ENCODE results near the gene B3GALT6.
"Not testable (repeated sequence)": the region's sequence is repeated elsewhere in the genome, so short reads cannot be mapped to it uniquely, and the experiment has no call there.

Gene B3GALT6

GRCh38 chr1:1244192-1244811, 12.3 kb downstream of the B3GALT6 start:
- no peak for DNase-seq (ENCODE audit: low spot score)

- no peak for DNase-seq (ENCODE audit: low spot score)
These were observed 13.3 kb downstream of the B3GALT6 start for GRCh38 chr1:1245178-1245816.

GRCh38 chr1:1245817-1246576, 14.0 kb downstream of the B3GALT6 start:
- no peak for DNase-seq (ENCODE audit: low spot score)

DNA sequence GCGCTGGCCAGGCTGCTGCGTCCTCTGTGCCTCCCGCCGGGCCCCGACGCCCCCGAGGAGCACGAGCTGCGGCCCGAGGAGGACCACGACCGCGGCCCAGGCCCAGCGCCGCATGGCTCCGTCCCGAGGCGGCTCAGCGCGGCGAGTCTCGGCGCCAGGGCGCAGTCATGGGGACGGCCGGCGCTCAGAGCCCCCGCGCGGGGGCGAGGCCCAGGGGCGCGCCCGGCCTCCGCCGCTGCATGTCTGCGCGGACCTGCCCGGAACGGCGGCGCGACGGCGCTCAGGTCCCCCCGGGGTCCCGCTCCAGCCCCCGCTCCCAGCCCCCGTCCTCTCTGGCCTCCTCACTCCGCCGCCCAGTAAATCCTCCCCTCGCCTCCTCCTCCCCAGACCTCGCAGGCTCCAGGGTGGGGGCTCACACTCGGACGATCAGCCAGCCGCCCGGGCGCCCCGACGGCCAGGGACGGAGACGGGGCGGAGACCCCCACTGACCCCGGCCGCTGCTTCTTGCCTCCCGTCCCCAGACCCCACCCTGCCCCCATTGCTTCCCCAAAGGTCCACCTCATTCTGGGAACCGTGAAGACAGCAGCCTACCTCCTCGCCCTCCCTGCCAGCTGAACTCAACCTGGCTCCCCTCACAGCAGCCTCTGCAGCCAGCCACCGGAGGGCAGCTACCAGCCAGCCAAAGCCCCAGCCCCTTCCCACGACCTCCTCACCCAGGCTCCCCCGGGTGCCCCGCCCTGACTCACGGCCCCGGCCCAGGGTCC, 14.7 kb downstream of the B3GALT6 start, which contains the start of gene C1QTNF12:
Gene C1QTNF12 (minus strand): TSS at position 146 of the 764 bp plus-strand sequence. CDS start 32 bp downstream, at position 114.
- DNase-seq (ENCODE audit: low spot score) = no peak

GRCh38 chr1:1247341-1247913, 15.4 kb downstream of the B3GALT6 start:
- no peak for DNase-seq (ENCODE audit: low spot score)

GRCh38 chr1:1248009-1248913, 16.2 kb downstream of the B3GALT6 start:
- not testable (repeated sequence) for DNase-seq (ENCODE audit: low spot score)

DNA sequence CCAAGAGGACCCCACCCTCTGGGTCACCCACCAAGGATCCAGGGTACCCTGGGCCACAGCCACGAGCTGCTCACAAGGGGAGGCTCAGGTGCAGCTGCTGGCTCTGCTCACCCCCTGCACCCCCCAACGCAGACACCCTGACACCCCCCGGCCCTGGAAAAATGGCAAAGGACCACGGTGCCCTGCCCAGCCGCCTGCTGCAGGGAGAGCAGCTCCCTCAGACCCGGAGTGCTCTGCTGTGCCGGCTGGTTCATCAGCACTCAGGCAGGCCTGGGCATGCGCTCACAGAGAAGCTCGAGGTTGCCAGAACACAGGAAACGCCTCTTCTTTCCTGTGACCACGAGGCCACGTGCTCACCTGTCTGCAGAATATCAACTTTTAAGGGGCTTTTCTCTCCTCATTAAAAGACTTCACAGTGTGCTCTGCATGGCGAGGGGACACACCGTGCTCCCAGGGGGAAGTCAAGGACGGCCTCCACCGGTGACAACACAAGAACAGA, 18.8 kb downstream of the B3GALT6 start:
- peak; percentile 63 for DNase-seq (ENCODE audit: low spot score)

DNA sequence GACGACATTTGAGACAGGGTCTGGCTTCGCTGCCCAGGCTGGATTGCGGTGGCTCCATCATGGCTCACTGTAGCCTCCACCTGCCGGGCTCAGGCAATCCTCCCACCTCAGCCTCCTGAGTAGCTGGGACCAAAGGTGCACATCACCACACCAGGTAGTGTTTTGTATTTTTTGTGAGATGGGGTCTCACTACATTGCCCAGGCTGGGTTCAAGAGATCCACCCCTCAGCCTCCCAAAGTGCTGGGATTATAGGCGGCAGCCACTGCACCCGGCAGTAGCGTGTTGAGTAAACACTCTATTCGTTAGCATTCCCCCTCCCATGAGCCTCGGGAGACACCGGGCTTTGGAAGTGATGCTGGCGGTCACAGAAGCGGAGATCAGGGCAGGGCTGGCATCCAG, 21.3 kb downstream of the B3GALT6 start:
- no peak for DNase-seq (ENCODE audit: low spot score)

DNA sequence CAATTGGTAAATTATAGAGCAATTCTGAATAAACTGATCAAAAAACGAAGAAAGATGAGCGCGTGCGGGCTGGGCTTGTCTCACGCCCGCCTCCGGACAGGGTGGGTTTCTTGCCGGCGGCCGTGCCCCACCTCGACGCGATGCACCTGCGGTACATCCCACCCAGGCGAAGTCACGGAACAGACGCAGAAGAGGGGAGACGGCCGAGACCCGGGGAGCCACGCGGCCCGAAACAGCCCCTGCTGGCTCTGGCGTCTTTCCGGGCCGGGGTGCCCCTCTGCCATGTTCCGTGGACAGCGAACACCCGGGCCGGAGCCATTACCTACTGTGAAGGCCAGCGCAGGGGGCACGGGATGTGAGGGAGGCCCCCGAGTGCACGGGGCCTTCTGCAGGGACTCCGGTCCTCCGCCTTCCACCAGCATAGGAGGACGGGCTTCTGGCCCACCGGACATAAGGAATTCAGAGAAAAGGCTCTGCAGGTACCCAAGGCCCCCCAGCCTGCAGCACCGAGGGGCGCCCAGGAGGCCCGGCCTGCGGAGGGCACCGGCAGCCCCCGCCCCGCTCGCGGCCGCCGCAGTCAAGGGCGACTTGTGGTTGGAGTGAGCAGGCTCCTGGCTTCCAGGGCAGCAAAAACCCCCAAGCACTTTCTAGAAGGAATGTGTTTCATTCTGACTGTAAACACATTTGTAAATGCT, 22.1 kb downstream of the B3GALT6 start:
- no peak for DNase-seq (ENCODE audit: low spot score)

GRCh38 chr1:1254667-1254998, 22.6 kb downstream of the B3GALT6 start:
- no peak for DNase-seq (ENCODE audit: low spot score)

DNA sequence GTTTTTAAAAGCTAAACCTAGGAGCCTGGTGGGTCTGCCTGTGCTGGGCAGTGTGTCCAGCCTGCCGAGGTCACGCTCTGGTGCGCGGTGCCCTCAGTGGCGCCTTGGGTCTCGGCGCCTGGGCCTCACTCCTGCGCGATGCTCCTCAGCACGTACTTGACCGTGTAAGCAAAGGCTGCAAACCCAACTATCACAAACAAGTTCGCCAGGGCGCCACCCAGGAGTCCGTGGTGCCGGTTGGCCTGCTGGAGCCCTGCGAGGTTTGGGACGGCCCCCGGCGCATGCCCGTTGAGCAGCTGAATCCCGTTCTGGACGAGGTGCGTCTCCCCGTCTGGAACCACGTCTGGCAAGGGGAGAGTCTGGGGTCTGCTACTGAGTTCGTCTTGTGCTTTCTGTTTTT, 23.0 kb downstream of the B3GALT6 start:
- DNase-seq (ENCODE audit: low spot score) = no peak

DNA sequence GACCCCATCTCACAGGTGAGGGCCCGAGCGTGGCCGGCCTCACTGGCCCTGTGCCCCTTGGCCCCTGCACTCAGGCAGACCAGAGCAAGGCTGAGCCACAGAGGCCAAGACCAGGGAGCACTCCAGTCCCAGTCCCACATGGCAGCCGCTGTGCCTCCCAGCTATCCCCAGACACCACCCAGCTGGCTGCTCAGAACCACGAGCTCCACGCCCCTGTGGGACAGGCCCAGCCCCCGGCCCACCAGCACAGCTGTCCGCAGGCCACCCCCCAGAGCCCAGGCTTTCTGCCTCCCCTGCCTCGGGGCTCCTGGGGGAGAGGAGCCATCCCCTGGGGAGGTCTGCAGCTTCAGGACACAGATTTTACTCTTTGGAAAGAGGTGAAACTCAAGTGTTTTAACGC, 23.6 kb downstream of the B3GALT6 start:
- no peak for DNase-seq (ENCODE audit: low spot score)

- DNase-seq (ENCODE audit: low spot score) = no peak
These were observed 25.2 kb downstream of the B3GALT6 start for GRCh38 chr1:1256956-1257871.

DNA sequence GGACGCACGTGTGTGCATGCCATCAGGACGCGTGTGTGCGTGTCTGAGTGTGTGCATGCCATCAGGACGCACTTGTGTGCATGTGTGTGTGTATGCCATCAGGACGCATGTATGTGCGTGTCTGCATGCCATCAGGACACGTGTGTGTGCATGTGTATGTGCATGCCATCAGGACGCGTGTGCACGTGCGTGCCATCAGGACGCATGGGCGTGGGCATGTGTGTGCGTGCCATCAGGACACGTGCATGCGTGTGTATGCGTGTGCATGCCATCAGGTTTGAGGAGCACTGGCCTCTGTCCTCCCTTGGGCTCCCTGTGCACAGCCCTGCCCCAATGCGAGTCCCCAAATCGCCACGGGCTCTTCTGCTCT, 27.1 kb downstream of the B3GALT6 start:
- no peak for DNase-seq (ENCODE audit: low spot score)

DNA sequence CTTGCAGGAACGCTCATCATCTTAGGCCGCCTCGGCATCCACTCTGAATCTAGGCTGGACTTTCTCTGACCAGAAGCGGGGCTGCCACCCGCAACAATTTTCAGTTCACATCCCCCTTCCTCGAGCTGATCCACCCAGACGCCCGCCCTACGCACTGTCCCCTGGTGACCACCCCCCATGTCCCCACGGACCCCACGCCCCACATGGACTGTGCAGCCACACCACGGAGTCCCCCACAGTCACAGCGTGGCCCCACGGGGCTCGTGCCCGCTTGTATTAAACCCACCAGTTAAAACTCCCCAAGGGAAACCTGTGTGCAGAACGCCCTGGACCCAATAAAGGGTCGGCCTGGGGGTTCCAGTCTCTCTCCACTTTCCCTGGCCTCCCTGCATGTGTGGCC, 27.5 kb downstream of the B3GALT6 start:
- DNase-seq (ENCODE audit: low spot score) = no peak

- DNase-seq (ENCODE audit: low spot score) = no peak
These were observed 28.0 kb downstream of the B3GALT6 start for GRCh38 chr1:1259951-1260600.

DNA sequence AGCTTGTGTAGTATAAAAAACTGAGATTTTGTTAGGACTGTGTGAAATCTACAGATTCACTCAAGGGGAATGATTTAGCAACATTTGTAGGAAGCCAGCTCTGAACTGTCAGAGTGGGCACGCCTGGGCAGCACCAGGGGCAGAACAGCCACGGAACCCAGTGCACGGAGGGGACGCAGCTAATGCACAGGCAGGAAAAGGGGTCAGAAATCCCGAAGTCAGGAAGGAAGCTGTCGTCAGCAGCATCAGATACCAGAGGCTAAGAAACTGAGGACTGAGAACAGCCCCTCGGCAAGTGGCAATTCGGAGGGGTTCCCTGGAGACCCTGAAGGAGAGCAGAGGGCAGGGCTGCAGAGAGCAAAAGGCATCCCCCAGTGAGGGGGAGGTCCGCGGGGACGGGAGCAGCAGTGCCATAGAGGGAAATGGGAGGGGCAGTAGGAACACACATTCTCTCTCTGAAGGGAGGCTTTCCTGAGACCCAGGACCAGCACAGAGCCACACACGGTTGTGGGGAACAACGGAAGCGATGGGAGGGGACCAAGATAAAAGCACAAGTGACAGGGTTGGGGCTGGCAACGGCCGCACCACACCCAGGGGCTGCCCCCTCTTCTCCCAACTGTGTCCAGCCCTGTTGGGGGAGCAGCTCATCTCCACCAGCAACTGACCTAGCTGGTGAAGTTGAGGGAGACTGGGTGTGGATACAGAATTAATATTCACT, 29.0 kb downstream of the B3GALT6 start:
- no peak for DNase-seq (ENCODE audit: low spot score)

- no peak for DNase-seq (ENCODE audit: low spot score)
These were observed 30.0 kb downstream of the B3GALT6 start for GRCh38 chr1:1262071-1262470.
